ENCODE data around the gene NHLRC4.
A peak's percentile ranks its signal among the peaks of the same experiment; 100 is the strongest.

The NHLRC4 gene

DNA sequence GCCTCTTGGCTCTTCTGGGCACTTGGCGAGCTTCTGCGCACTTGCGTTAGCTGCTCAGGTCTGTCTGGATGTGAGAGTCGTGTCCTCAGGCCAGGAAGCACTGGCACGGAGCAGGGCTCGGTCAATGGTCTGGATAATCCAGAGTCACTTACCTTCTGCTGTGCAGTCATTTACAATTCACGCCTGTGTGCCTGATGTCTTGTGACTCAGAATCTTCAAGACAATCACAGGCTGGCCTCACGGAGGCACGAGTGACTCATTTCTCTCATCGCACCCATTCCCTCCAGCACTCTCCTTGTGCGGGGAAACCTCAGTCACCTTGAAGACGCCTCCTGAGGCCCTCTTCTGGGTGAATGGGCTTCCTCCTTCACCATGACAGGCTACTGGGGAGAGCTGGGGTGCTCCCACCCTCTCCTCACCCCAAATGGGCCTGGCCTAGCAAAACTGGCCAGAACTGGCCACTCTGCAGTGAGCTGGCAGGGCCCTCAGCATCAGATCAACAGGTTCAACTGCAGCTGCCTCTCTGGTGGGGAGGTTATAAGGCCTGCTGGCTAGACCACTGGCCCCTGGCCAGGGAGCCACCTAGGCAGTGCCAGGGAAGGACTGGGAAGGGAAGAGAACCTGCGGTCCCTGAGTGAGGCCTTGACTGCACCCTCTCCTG is 41.2 kb upstream of the NHLRC4 start:
- H3K4me3 ChIP-seq (ENCODE audit: low read length): peak overlapping the region; percentile 84
- H3K9ac ChIP-seq (ENCODE audit: low read length): no peak overlapping the region
- H3K27ac ChIP-seq (ENCODE audit: low read depth, low read length): no peak overlapping the region
- no peaks in the 10 kb centered on the region for H3K27me3 ChIP-seq (ENCODE audit: control insufficient read depth, insufficient read depth, low read length)
- peaks cover 17% of the 10 kb centered on the region for H3K4me1 ChIP-seq (ENCODE audit: control insufficient read depth, insufficient read depth, low read length)
- H3K36me3 ChIP-seq (ENCODE audit: control insufficient read depth, insufficient read depth, low read length): peaks cover 1% of the 10 kb centered on the region

DNA sequence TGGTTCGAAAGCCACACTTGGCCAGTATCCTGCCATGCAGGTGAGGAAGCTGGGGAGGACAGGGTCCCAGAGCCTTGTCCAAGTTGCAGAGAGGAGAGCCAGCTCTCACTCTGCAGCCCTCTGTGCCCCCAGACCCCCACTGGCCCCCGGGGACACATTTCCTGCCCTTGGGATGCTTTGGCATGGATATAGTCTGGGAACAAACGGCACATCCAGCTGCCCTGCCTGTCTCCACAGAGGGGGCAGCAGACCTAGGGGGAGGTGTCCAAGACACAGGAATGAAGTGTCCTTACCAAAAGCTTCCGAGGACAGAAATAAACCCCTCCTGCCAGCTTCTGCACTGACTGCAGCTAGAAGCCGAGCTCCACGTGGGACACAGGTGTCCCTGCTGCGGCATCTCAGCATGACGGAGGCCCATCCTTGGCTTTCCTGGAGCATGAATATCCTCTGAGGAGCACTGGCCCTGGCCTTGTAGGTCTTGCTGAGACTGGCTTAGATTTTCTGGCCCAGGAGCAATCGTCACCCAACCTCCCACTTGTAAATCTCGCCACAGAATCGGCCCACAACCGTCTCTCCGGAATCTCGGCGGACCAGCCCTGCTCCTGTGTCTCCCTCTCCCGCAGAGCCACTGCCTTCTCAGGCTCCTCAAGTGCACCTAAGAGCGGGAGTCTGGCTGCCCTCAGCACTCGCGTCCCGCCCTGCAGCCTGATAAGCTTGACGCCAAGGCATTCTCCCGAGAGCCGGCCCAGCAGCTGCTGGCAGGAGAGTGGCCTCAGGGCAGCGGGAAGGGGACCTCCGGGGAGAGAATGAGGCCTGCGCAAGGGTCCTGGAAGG is 40.4 kb upstream of the NHLRC4 start:
- peak overlapping the region; percentile 98 for H3K27ac ChIP-seq (ENCODE audit: low read depth, low read length)
- H3K27me3 ChIP-seq (ENCODE audit: control insufficient read depth, insufficient read depth, low read length): no peaks in the 10 kb centered on the region
- H3K4me3 ChIP-seq (ENCODE audit: low read length): peak overlapping the region; percentile 84
- H3K9ac ChIP-seq (ENCODE audit: low read length): peak overlapping the region; percentile 94
- peaks cover 17% of the 10 kb centered on the region for H3K4me1 ChIP-seq (ENCODE audit: control insufficient read depth, insufficient read depth, low read length)
- no peaks in the 10 kb centered on the region for H3K36me3 ChIP-seq (ENCODE audit: control insufficient read depth, insufficient read depth, low read length)

DNA sequence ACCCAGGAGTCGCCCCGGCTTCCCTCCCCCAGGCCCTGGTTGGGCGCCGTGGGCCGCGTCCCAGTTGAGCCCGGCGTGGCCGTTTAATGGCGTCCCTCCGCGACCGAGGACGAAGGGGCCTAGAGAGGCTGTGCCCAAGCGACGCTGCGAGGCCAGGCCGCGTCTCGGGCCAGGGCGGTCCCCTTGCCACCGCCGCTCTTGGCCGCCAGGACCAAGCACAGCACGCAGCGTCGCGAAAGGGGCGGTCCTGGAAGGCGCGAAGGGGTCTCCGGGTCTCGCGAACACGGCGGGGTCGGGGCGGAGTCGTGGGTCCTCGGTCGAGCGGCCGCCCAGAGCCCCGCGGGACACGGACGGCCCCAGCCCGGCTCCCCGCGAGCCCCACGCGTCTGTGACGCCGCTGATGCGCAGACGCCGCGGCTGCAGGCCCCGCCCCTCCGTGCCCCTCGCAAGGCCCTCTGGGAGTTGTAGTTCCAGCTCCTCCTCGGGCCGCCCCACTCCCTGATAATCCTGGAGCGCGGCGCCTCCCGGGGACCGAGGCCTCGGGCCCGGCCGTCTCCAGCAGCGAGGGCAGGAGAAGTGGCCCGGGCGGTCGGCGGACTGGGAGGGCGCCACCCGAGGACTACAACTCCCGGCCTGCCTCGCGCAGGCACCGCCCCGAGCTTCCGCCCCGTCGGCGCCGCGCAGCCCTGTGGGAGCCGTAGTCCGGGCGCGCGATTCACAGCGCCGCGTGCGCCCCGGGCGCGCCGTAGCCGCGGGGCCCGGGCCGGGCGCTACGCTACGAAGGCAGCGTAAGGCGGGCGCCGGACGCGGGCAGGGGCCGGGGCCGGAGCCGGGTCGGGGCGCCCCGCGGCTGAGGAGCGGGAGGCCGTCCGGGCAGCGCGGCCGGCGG is 39.5 kb upstream of the NHLRC4 start, which contains the start of gene CAPN15:
CAPN15 (plus strand) TSS at position 698 of the 889 bp plus-strand sequence. CDS start 19,127 bp downstream, outside the sequence.
- peak within 1 kb of the TSS; percentile 89 for H3K4me3 ChIP-seq (ENCODE audit: low read length)
- H3K9ac ChIP-seq (ENCODE audit: low read length): peak within 1 kb of the TSS; percentile 94
- no peaks in the 10 kb centered on the region for H3K36me3 ChIP-seq (ENCODE audit: control insufficient read depth, insufficient read depth, low read length)
- peaks cover 17% of the 10 kb centered on the region for H3K4me1 ChIP-seq (ENCODE audit: control insufficient read depth, insufficient read depth, low read length)
- H3K27me3 ChIP-seq (ENCODE audit: control insufficient read depth, insufficient read depth, low read length): no peaks in the 10 kb centered on the region
- peak within 1 kb of the TSS; percentile 98 for H3K27ac ChIP-seq (ENCODE audit: low read depth, low read length)

DNA sequence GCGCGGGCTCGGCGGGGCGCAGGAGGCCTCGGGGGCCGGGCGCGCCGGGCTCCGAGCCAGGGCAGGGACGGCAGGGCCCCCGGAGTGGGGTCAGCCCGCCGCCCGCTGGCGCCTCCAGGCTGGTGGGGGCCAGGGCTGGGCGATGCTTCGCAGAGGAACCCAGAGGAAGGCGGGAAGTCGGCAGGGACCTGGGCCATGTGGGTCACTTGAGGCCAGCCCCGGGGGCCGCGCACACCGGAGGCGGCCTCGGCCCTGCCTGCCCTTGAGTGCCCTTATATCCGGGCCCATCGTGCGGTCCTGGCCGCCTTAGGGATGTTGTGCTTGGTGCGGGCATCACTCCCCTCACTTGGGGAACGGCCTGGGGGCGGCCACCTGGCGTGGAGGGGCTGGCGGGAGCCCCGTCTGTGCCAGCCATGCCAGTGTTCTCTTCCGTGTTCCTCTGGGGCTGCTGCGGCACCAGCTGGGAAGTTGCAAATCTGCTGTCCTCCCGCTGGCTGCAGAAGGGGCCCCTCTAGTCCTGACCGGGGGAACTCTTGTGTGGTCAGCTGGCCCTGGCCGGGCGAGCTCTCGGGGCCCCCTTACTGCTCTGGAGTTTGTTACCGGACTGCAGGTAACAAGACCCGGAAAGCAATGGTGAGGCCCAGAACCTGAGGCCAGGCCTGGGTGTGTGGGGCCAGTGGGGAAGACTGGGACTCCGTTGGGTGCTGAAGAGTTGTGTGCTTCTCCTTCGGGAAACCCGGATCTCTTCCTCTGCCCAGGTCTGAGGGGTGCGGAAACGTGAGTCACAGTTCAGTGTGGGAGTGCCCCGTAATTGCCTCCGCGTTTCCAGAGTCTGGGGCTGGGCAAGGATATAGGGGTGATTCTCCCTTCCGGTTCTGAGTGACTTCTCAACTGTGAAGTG is 38.4 kb upstream of the NHLRC4 start:
- Histone ChIP-seq H3K9ac (ENCODE audit: low read length) (peak overlapping the region; percentile 74), H3K4me1 (ENCODE audit: control insufficient read depth, insufficient read depth, low read length) (peaks cover 17% of the 10 kb centered on the region), H3K4me3 (ENCODE audit: low read length) (peak overlapping the region; percentile 89), H3K27me3 (ENCODE audit: control insufficient read depth, insufficient read depth, low read length) (no peaks in the 10 kb centered on the region), H3K36me3 (ENCODE audit: control insufficient read depth, insufficient read depth, low read length) (no peaks in the 10 kb centered on the region), H3K27ac (ENCODE audit: low read depth, low read length) (peak overlapping the region; percentile 66)

DNA sequence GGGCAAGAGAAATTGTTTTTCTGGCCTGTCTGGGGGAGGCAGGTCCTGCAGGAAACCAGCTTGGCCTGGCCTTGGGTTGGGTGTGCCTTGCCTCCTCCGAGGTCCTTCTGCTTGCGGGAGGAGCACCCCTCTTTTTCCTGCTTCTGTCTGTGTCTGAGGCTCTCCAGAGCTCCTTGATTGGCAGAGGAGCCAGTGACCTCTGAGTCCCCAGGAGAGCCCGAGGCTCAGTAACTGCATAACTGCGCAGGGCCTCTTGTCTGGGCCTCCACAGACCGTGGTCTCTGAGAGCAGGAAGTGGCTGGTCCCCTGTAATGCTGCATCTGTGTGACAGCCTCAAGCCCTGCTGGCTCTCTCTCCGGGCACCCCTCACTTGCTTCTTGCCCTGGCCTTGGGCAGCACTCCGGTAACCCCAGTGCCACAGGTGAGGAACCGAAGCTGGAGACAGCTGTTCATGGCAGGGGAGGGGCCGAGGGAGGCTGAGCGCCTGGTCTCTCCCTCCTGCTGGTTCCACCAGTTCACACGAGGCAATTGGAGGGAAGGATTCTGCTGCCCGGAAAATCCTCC is 37.7 kb upstream of the NHLRC4 start:
- Histone ChIP-seq H3K36me3 (ENCODE audit: control insufficient read depth, insufficient read depth, low read length) (no peaks in the 10 kb centered on the region), H3K4me3 (ENCODE audit: low read length) (peak overlapping the region; percentile 89), H3K27ac (ENCODE audit: low read depth, low read length) (no peak overlapping the region), H3K4me1 (ENCODE audit: control insufficient read depth, insufficient read depth, low read length) (peaks cover 17% of the 10 kb centered on the region), H3K9ac (ENCODE audit: low read length) (peak overlapping the region; percentile 74), H3K27me3 (ENCODE audit: control insufficient read depth, insufficient read depth, low read length) (no peaks in the 10 kb centered on the region)

DNA sequence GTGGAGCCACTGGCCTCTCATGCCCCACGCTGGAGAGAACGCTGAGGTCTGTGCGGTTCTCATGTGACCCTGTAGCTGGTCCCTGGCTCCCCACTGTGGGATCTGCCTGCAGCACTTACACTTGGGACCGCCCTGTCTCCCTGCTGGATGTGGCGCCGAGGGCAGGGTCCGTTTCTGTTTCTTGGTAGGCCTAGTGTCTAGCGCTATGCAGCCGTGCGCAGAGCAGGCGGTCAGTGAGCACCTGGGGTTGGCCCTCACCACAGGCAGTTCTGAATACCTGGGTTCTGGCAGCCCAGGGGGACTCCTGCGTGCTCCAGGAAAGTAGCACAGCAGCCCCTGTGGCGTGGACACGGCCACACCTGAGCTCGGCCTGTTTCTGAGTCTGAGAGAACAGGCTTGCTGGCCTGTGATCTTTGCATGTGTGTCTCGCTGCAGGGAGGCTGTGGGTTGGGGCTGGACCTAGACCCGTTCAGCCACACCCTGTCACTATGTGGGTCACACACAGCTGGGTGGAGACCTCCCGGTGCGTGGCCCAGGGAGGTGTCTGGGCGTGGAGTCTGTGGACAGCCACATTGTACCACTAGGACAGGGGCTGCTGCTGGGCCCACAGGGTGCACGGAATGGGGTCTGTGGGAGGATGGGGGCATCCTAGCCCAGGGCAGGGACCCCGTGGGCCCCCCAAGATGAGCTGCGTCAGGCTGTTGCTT is 36.5 kb upstream of the NHLRC4 start:
- Histone ChIP-seq H3K36me3 (ENCODE audit: control insufficient read depth, insufficient read depth, low read length) (no peaks in the 10 kb centered on the region), H3K27me3 (ENCODE audit: control insufficient read depth, insufficient read depth, low read length) (no peaks in the 10 kb centered on the region), H3K27ac (ENCODE audit: low read depth, low read length) (no peak overlapping the region), H3K4me3 (ENCODE audit: low read length) (peak overlapping the region; percentile 89), H3K4me1 (ENCODE audit: control insufficient read depth, insufficient read depth, low read length) (peaks cover 17% of the 10 kb centered on the region), H3K9ac (ENCODE audit: low read length) (no peak overlapping the region)

DNA sequence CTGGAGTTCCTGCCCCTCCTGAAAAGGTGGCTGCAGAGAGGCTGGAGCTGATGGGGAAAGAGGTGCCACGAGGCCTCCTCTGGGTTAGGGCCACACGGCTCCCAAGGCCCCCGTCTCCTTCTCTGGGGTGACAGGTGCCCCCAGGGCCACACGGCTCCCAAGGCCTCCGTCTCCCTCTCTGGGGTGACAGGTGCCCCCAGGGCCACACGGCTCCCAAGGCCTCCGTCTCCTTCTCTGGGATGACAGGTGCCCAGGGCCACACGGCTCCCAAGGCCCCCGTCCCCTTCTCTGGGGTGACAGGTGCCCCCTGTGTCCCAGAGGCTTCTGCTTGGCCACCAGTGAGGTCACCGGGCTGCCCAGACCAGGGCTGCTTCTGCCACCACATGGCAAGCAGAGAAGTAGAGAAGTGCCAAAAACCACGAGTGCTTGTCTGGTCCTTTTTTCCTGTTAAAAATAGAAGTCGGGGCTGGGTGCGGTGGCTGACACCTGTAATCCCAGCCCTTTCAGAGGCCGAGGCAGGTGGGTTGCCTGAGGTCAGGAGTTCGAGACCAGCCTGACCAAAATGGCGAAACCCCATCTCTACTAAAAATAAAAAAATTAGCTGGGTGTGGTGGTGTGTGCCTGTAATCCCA is 35.2 kb upstream of the NHLRC4 start:
- H3K27ac ChIP-seq (ENCODE audit: low read depth, low read length): no peak overlapping the region
- H3K27me3 ChIP-seq (ENCODE audit: control insufficient read depth, insufficient read depth, low read length): no peaks in the 10 kb centered on the region
- H3K9ac ChIP-seq (ENCODE audit: low read length): no peak overlapping the region
- peaks cover under 1% of the 10 kb centered on the region for H3K36me3 ChIP-seq (ENCODE audit: control insufficient read depth, insufficient read depth, low read length)
- no peak overlapping the region for H3K4me3 ChIP-seq (ENCODE audit: low read length)
- H3K4me1 ChIP-seq (ENCODE audit: control insufficient read depth, insufficient read depth, low read length): peaks cover 9% of the 10 kb centered on the region

DNA sequence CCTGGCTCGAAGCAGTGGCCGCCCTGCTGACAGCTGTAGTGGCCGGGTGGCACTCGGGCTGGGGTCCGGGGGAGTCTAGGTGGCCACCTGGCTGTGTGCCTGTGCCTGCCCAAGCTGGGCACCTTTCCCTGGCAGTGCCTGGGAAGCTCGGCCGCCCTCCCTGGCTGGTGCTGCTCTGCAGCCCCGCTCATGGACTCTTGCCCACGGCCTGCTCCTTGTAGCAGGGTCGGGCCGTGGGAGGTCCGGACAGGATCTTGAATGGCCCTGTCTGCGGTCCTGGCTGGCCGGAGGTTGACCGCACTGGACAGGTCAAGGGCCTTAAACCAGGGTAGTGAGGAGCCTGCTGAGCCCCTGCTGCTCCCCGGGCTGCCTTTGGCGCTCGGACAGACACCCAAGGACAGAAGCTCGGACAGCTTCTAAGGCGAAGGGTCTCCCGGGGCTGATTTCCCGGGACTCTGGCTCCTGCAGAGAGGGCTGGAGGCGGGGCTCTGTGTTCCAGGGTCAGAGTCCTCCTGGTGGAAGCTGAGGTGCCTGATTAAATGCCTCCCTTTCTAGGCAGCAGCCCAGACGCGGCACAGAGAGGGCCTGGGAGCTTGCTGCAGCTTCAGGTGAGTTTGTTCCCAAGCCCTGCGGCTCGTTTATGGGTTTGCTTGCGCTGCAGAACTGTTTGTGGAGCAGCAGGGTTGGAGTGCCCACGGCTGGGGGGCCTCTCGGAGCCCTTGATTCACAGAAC is 33.2 kb upstream of the NHLRC4 start:
- H3K27me3 ChIP-seq (ENCODE audit: control insufficient read depth, insufficient read depth, low read length): no peaks in the 10 kb centered on the region
- H3K4me3 ChIP-seq (ENCODE audit: low read length): peak overlapping the region; percentile 1
- peaks cover 7% of the 10 kb centered on the region for H3K36me3 ChIP-seq (ENCODE audit: control insufficient read depth, insufficient read depth, low read length)
- H3K4me1 ChIP-seq (ENCODE audit: control insufficient read depth, insufficient read depth, low read length): peaks cover 7% of the 10 kb centered on the region
- no peak overlapping the region for H3K27ac ChIP-seq (ENCODE audit: low read depth, low read length)
- no peak overlapping the region for H3K9ac ChIP-seq (ENCODE audit: low read length)

DNA sequence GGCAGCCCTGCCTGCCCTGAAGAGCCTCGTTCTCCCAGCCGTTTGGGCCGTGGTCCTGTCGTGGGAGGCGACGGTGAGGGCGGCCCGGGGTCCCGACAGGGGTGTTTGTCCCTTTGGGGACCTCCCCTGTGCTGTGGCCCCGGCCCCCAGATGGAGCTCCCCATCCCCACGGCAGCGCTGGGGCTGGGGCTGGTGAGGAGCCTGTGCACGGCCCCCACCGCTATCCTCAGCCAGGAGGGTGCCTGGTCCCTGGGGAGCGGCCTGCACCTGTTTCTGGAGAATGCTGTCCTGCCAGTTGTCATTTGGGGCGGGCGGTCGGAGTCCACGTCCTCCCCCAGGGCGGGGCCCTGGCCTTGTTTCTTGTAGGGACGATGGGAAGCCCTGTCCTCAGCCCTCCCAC is 32.7 kb upstream of the NHLRC4 start:
- peaks cover 1% of the 10 kb centered on the region for H3K4me1 ChIP-seq (ENCODE audit: control insufficient read depth, insufficient read depth, low read length)
- peaks cover 7% of the 10 kb centered on the region for H3K36me3 ChIP-seq (ENCODE audit: control insufficient read depth, insufficient read depth, low read length)
- H3K4me3 ChIP-seq (ENCODE audit: low read length): peak overlapping the region; percentile 48
- H3K27ac ChIP-seq (ENCODE audit: low read depth, low read length): no peak overlapping the region
- H3K27me3 ChIP-seq (ENCODE audit: control insufficient read depth, insufficient read depth, low read length): no peaks in the 10 kb centered on the region
- no peak overlapping the region for H3K9ac ChIP-seq (ENCODE audit: low read length)

DNA sequence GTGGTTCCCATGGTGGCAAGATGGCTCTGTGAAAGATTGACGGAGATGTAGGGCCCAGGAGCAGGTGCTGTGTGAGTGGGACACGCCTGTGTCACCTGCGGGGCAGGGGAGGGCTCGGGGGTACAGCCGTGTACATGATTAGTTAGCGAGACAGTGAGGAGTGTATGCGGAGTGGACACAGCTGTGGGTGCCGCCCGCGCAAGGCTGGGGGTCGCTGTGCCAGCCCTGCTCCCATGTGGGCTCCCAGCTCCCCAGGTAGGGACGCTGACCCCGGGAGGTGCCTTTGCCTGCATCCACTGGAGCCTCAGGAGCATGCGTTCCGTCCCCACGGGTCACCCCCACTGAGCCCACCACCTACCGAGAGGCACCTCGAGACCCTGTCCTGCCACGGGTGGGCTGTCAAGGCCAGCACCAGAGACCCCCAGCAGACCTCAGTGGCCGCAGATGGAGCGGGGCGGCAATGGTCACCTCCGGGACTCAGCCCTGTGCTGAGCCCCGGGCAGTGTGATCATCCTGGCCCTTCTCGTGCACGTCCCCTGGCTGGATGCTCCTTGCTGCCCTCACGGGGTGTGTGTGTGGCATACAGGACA is 31.9 kb upstream of the NHLRC4 start:
- Histone ChIP-seq H3K36me3 (ENCODE audit: control insufficient read depth, insufficient read depth, low read length) (peaks cover 7% of the 10 kb centered on the region), H3K27ac (ENCODE audit: low read depth, low read length) (no peak overlapping the region), H3K27me3 (ENCODE audit: control insufficient read depth, insufficient read depth, low read length) (no peaks in the 10 kb centered on the region), H3K4me1 (ENCODE audit: control insufficient read depth, insufficient read depth, low read length) (no peaks in the 10 kb centered on the region), H3K9ac (ENCODE audit: low read length) (no peak overlapping the region), H3K4me3 (ENCODE audit: low read length) (peak overlapping the region; percentile 48)
